GM18951 (cell line): ENCODE data around the gene PRAMEF18.
"Not testable (repeated sequence)": the region's sequence is repeated elsewhere in the genome, so short reads cannot be mapped to it uniquely, and the experiment has no call there.

Experiments used
- in situ Hi-C: fragments of 300-500 bp; cut with MboI; formaldehyde crosslinking; loops from one replicate; pipeline ENCODE4 v1.12.0; 2022; ENCODE audit warnings: low sequenced_read_pairs, mixed read lengths, inconsistent platforms; ENCODE audit not compliant: unreplicated experiment

PRAMEF18 gene, protein sequence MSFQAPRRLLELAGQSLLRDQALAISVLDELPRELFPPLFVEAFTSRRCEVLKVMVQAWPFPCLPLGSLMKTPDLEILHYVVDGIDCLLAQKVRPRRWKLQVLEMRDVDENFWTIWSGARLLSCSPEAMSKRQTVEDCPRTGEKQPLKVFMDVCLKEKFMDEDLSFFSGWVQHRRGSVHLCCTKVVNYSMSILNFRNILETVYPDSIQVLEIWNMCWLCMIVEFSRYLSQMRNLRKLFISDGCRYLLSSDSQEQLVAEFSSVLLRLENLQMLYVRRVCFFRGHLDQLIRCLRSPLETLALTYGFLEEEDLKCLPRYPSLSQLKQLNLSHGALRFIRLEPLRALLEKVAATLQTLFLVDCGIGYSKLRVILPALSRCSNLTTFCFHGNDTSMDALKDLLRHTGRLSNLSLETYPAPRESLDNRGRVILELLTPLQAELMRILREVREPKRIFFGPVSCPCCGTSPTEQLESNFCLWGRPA

GRCh38 chr1:13225675-13226204 lies at the start of gene PRAMEF18:
PRAMEF18 (minus strand) TSS chr1:13226154; CDS start chr1:13226106, 48 bp downstream.
- in situ Hi-C loops = loop anchor here (25.0 kb wide), 4 partner anchors 113 to 288 kb away; partner anchors contain the start of genes HNRNPCL2, PRAMEF17 and PRAMEF6

DNA sequence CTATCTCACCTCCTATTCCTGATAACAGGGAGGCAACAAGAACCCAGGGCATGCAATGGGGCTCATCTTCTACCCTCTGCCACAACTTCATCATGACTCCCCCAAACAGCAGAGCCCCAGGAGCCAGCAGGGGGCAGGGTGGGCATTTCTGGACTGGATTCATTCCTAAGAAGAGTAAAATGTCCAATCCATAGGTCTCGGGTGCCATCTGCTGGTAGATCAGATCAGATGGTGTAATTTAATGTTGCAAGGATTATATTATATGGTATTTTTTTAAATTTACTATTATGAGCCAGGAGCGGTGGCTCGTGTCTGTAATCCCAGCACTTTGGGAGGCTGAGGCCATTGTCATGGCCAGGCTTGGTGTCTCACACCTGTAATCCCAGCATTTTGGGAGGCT lies 39.2 kb upstream of the PRAMEF18 start:
- in situ Hi-C loops = not testable (repeated sequence)

DNA sequence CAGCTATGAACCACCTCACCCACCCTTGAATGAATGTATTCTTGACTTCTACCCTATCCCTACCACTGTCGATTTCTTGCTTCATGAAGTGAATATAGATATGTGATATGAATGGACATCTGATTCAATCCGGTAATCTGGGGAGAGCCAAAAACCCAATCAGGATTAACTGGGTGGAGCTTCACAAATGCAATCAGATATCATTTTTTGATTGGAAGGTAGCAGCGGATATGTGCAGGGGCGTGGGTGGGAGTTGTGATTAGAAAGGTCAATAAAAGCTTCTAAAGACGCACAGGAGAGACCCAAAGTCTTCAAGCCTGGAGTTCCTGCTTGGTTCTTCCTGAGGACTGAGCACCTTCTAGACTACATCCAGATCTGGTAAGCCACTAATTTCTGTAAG lies 27.9 kb upstream of the PRAMEF18 start, which contains the start of gene PRAMEF5:
Gene PRAMEF5 (plus strand): TSS at position 301 of the 400 bp plus-strand sequence. CDS start 5,071 bp downstream, outside the sequence.
- in situ Hi-C loops = not testable (repeated sequence)

- in situ Hi-C loops = loop anchor here (25.0 kb wide), 4 partner anchors 135 to 310 kb away; partner anchors contain the start of genes HNRNPCL2, PRAMEF17 and PRAMEF6
Measured at GRCh38 chr1:13247122-13247521, 21.2 kb upstream of the PRAMEF18 start.

DNA sequence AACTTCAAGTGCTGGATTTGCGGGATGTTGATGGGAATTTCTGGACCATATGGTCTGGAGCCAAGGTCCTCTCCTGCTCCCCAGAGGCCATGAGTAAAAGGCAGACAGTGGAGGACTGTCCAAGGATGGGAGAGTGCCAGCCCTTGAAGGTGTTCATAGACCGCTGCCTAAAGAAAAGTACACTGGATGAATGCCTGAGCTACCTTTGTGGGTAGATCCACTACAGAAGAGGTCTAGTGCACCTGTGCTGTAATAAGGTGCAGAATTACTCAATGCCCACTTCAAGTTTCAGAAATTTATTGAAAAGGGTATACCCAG lies 20.6 kb upstream of the PRAMEF18 start:
- in situ Hi-C loops = loop anchor here (25.0 kb wide), 4 partner anchors 134 to 309 kb away; partner anchors contain the start of genes HNRNPCL2, PRAMEF17 and PRAMEF6

GRCh38 chr1:13245841-13246553 lies 20.0 kb upstream of the PRAMEF18 start:
- in situ Hi-C loops = loop anchor here (25.0 kb wide), 4 partner anchors 134 to 309 kb away; partner anchors contain the start of genes HNRNPCL2, PRAMEF17 and PRAMEF6

DNA sequence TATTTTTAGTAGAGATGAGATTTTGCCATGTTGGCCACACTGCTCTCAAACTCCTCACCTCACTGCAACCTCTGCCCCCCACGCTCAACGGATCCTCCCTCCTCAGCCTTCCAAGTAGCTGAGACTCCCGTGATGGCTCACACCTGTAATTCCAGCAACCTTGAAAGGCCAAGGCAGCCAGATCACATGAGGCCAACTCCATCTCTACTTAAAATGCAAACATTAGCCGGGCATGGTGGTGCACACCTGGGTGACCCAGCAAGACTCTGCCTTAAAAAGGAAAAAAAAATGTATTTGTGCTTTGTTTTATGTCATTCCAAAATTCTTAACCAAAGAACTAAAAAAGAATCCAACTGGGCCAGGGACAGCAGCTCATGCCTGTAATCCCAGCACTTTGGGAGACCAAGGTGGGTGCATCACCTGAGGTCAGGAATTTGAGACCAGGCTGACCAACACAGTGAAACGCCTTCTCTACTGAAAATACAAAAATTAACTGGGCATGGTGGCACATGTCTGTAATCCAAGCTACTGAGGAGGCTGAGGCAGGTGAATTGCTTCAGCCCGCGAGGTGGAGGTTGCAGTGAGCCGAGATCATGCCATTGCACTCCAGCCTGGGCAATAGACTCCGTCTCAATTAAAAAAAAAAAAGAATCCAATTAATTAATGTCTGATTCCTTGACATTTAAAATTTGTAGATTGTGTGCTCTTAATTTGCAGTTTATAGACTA lies 17.7 kb upstream of the PRAMEF18 start:
- in situ Hi-C loops = loop anchor here (25.0 kb wide), 4 partner anchors 131 to 306 kb away; partner anchors contain the start of genes HNRNPCL2, PRAMEF17 and PRAMEF6

DNA sequence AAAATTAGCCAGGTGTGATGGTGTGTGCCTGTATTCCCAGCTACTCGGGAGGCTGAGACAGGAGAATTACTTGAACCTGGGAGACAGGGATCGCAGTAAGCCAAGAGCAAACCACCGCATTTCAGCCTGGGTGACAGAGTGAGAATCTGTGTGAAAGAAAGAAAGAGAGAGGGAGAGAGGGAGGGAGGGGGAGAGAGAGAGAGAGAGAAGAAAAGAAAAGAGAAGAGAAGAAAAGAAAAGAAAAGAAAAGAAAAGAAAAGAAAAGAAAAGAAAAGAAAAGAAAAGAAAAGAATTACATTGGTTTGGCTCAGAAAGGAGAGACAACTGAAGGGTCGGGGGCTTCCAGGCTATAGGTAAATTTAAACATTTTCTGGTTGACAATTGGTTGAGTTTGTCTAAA lies 13.7 kb upstream of the PRAMEF18 start:
- in situ Hi-C loops = loop anchor here (25.0 kb wide), 4 partner anchors 127 to 302 kb away; partner anchors contain the start of genes HNRNPCL2, PRAMEF17 and PRAMEF6

DNA sequence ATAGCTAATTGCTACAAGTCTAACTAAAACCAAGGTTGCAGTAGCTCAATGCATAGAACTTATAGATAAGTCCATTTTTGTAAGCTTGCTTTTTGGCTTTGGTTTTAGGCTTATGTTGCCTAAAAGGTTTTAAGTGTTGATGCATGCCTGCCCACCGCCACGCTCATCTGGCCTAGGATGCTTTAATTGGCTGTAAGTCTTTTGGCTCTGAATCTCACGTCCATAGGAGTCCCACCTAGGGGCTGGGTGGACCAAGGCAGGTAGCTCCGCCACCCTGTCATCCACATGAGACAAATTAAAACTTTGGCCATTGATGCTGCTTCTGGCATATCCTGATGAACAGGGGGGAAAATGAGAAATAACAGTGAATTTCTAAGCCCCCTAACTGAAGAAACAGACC lies 11.6 kb upstream of the PRAMEF18 start:
- in situ Hi-C loops = loop anchor here (25.0 kb wide), 4 partner anchors 125 to 300 kb away; partner anchors contain the start of genes HNRNPCL2, PRAMEF17 and PRAMEF6

- in situ Hi-C loops = loop anchor here (25.0 kb wide), 4 partner anchors 122 to 297 kb away; partner anchors contain the start of genes HNRNPCL2, PRAMEF17 and PRAMEF6
Measured at GRCh38 chr1:13234057-13234456, 8.1 kb upstream of the PRAMEF18 start.

DNA sequence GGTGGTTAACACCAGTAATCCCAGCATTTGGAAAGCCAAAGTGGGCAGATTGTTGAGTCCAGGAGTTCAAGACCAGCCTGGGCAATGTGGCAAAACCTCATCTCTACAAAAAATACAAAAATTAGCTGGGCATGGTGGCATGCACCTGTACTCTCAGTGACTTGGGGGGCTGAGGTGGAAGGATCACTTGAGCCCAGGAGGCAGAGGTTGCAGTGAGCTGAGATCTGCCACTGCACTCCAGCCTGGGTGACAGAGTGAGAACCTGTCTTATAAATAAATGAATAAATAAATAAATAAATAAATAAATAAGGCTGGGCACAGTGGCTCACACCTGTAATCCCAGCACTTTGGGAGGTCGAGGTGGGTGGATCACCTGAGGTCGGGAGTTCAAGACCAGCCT lies 6.1 kb upstream of the PRAMEF18 start:
- in situ Hi-C loops = loop anchor here (25.0 kb wide), 4 partner anchors 120 to 295 kb away; partner anchors contain the start of genes HNRNPCL2, PRAMEF17 and PRAMEF6

DNA sequence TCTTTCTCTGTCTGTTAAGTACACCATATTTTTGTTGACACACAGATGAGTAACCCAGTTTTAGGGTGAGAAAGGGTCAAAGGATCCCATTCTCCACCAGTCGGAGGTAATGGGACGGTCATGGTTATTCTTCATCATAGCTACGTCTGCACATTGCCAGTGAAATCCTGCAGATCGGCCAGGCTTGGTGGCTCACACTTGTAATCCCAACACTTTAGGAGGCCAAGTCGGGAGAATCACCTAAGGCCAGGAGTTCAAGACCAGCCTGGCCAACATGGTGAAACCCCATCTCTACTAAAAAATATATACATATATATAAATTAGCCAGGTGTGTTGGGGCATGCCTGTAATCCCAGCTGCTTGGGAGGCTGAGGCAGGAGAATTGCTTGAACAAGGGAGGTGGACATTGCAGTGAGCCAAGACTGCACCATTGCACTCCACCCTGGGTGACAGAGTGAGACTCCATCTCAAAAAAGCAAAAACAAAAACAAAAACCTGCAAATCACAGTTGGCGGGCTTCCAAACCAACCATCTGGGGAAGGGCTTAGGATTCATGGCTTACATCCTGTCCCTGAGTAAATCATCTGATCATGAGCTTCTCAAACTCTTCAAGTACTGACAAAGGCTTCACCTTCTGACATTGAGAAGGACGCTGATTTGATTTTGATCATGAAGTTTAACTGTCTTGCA lies 5.3 kb upstream of the PRAMEF18 start:
- in situ Hi-C loops = loop anchor here (25.0 kb wide), 4 partner anchors 119 to 294 kb away; partner anchors contain the start of genes HNRNPCL2, PRAMEF17 and PRAMEF6

DNA sequence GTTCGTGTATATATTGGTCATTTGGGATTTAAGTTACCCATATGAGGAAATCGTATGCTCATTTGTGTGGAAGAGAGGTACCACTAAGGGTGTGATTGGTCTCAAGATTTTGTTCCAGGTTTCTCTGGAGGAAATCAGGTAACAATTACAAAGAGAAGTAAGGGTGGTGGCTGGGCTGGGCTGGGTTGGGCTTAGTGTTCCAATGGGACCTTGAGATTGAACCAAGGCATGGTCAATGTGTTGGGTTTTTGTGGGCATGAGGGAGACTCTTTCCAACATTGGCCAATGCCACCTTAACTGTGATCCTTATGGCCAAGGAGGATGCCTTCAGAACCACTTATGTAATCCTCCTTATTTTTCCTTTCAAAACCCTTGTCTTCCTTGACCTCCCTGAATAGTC lies 4.6 kb upstream of the PRAMEF18 start:
- in situ Hi-C loops = loop anchor here (25.0 kb wide), 4 partner anchors 118 to 293 kb away; partner anchors contain the start of genes HNRNPCL2, PRAMEF17 and PRAMEF6

- in situ Hi-C loops = loop anchor here (25.0 kb wide), 4 partner anchors 118 to 293 kb away; partner anchors contain the start of genes HNRNPCL2, PRAMEF17 and PRAMEF6
Measured at GRCh38 chr1:13230096-13230495, 4.1 kb upstream of the PRAMEF18 start.
